Tongue (tissue), 2 donors: ENCODE measurements around the gene CABCOCO1. TPM values are rescaled to one million over a fixed set of nuclear protein-coding genes. Genes with fewer than 3 reads are reported as not detected.
A peak's percentile ranks its signal among the peaks of the same experiment; 100 is the strongest.

ENCODE experiments used
- DNase-seq: peaks from one replicate; pipeline ENCODE4 v3.0.0-alpha.2; 2015
- total RNA-seq: library from RNA; depleted of rRNA; stranded (reverse); fragments of >200 nt; gene quantifications from one replicate; pipeline ENCODE4 v1.2.3, GENCODE V29; 2014

The CABCOCO1 gene
- total RNA-seq, 1 donor from 2014 or later: 0.92 TPM

GRCh38 chr10:61786728-61787127, 124.0 kb downstream of the CABCOCO1 start:
- DNase-seq: peak; percentile 40

- DNase-seq: no peak
Observed at GRCh38 chr10:61787170-61787569, 124.4 kb downstream of the CABCOCO1 start.

- no peak for DNase-seq
Observed at GRCh38 chr10:61789031-61789430, 126.3 kb downstream of the CABCOCO1 start.

GRCh38 chr10:61791216-61791615, 128.5 kb downstream of the CABCOCO1 start:
- DNase-seq: no peak

GRCh38 chr10:61792097-61792716, 129.5 kb downstream of the CABCOCO1 start:
- DNase-seq: no peak

GRCh38 chr10:61792921-61793320, 130.2 kb downstream of the CABCOCO1 start:
- DNase-seq: no peak

- DNase-seq: peak; percentile 90
Observed at GRCh38 chr10:61793760-61794703, 131.3 kb downstream of the CABCOCO1 start.

GRCh38 chr10:61795147-61795546, 132.4 kb downstream of the CABCOCO1 start:
- DNase-seq: no peak

GRCh38 chr10:61795551-61795950, 132.8 kb downstream of the CABCOCO1 start:
- DNase-seq: no peak

- no peak for DNase-seq
Observed at GRCh38 chr10:61796785-61797184, 134.1 kb downstream of the CABCOCO1 start.

GRCh38 chr10:61797304-61798153, 134.8 kb downstream of the CABCOCO1 start:
- no peak for DNase-seq

- no peak for DNase-seq
Observed at GRCh38 chr10:61798713-61799112, 136.0 kb downstream of the CABCOCO1 start.

GRCh38 chr10:61801484-61801883, 138.8 kb downstream of the CABCOCO1 start:
- no peak for DNase-seq

GRCh38 chr10:61803269-61803668, 140.5 kb downstream of the CABCOCO1 start:
- no peak for DNase-seq

GRCh38 chr10:61804414-61804813, 141.7 kb downstream of the CABCOCO1 start:
- DNase-seq: no peak

- no peak for DNase-seq
Observed at GRCh38 chr10:61805091-61805490, 142.4 kb downstream of the CABCOCO1 start.

GRCh38 chr10:61810263-61810662, 147.5 kb downstream of the CABCOCO1 start:
- DNase-seq: no peak

- DNase-seq: no peak
Observed at GRCh38 chr10:61812052-61812721, 149.5 kb downstream of the CABCOCO1 start.

- no peak for DNase-seq
Observed at GRCh38 chr10:61812920-61813319, 150.2 kb downstream of the CABCOCO1 start.

- no peak for DNase-seq
Observed at GRCh38 chr10:61814160-61814559, 151.4 kb downstream of the CABCOCO1 start.

GRCh38 chr10:61815496-61815895, 152.8 kb downstream of the CABCOCO1 start:
- DNase-seq: no peak
